GM23338 (cell line): ENCODE measurements around the gene TEKT2. TPM values are rescaled to one million over a fixed set of nuclear protein-coding genes. Genes with fewer than 3 reads are reported as not detected.

Source experiments
- ATAC-seq: fragments of 200-7000 bp; cut with Tn5 transposase; 3 replicates; pipeline ENCODE4 v1.9.1; 2020
- DNase-seq: peaks from one replicate; pipeline ENCODE4 v3.0.0-alpha.2; 2015; ENCODE audit warnings: low spot score
- H2AFZ ChIP-seq: fragments of 200-600 bp; sonication (generic); 2 replicates; pipeline ENCODE4 v1.8.0; 2016; ENCODE audit warnings: antibody characterized with exemption, mild to moderate bottlenecking, moderate library complexity
- H3F3A ChIP-seq: fragments of 200-600 bp; sonication (generic); replicated peaks from 2 replicates; pipeline ENCODE4 v1.8.0; 2017; ENCODE audit warnings: antibody characterized with exemption, mixed run types, low read depth
- H3K27ac ChIP-seq: fragments of 200-600 bp; sonication (generic); 2 replicates; pipeline ENCODE4 v1.6.1; 2016; ENCODE audit warnings: low read depth
- H3K27me3 ChIP-seq: fragments of 200-600 bp; sonication (generic); 2 replicates; pipeline ENCODE4 v1.8.0; 2016; ENCODE audit warnings: mild to moderate bottlenecking, mixed run types, moderate library complexity; ENCODE audit not compliant: insufficient read depth
- H3K36me3 ChIP-seq: fragments of 200-600 bp; sonication (generic); 2 replicates; pipeline ENCODE4 v1.8.0; 2016; ENCODE audit warnings: mild to moderate bottlenecking; ENCODE audit not compliant: insufficient read depth
- H3K4me1 ChIP-seq: fragments of 200-600 bp; sonication (generic); 2 replicates; pipeline ENCODE4 v1.8.0; 2016; ENCODE audit warnings: mild to moderate bottlenecking, moderate library complexity; ENCODE audit not compliant: insufficient read depth
- H3K4me2 ChIP-seq: fragments of 200-600 bp; sonication (generic); 2 replicates; pipeline ENCODE4 v1.7.1; 2017; ENCODE audit warnings: mixed run types
- H3K4me3 ChIP-seq: fragments of 200-600 bp; sonication (generic); 2 replicates; pipeline ENCODE4 v1.6.1; 2016; ENCODE audit warnings: mixed run types
- H3K79me2 ChIP-seq: fragments of 200-600 bp; sonication (generic); replicated peaks from 2 replicates; pipeline ENCODE4 v1.8.0; 2017; ENCODE audit warnings: mild to moderate bottlenecking; ENCODE audit not compliant: insufficient read depth
- H3K9me2 ChIP-seq: fragments of 200-600 bp; sonication (generic); 2 replicates; pipeline ENCODE4 v1.8.0; 2017; ENCODE audit not compliant: insufficient read depth
- H4K20me1 ChIP-seq: fragments of 200-600 bp; sonication (generic); replicated peaks from 2 replicates; pipeline ENCODE4 v1.8.0; 2017; ENCODE audit warnings: mild to moderate bottlenecking; ENCODE audit not compliant: insufficient read depth
- H3K27ac Mint-ChIP-seq: 2 replicates; pipeline ENCODE4 v1.8.0; 2020; ENCODE audit warnings: inconsistent platforms, mild to moderate bottlenecking, moderate library complexity, mixed read lengths
- H3K27me3 Mint-ChIP-seq: 3 replicates; pipeline ENCODE4 v1.8.0; 2022; ENCODE audit warnings: low read depth, mild to moderate bottlenecking, moderate library complexity, mixed read lengths, inconsistent platforms; ENCODE audit not compliant: insufficient read depth, poor library complexity
- H3K36me3 Mint-ChIP-seq: 3 replicates; pipeline ENCODE4 v1.8.0; 2021; ENCODE audit warnings: low read depth, mild to moderate bottlenecking, inconsistent platforms, moderate library complexity, mixed read lengths
- H3K4me1 Mint-ChIP-seq: 3 replicates; pipeline ENCODE4 v1.8.0; 2020; ENCODE audit warnings: mild to moderate bottlenecking, inconsistent platforms, mixed read lengths
- H3K4me3 Mint-ChIP-seq: 3 replicates; pipeline ENCODE4 v1.8.0; 2021; ENCODE audit warnings: moderate library complexity, mild to moderate bottlenecking, inconsistent platforms, mixed read lengths
- H3K9me3 Mint-ChIP-seq: 3 replicates; pipeline ENCODE4 v1.8.0; 2020; ENCODE audit warnings: moderate library complexity, mild to moderate bottlenecking, inconsistent platforms, mixed read lengths
- CREB1 ChIP-seq: fragments of 250-450 bp; sonication (Bioruptor Pico); IDR thresholded peaks from 2 replicates; pipeline ENCODE4 v1.5.0; 2020; ENCODE audit warnings: low read depth, mild to moderate bottlenecking, moderate library complexity
- EZH2 ChIP-seq: fragments of 200-600 bp; sonication (generic); IDR thresholded peaks from one replicate; pipeline ENCODE4 v1.8.0; 2017; ENCODE audit warnings: antibody characterized with exemption, mild to moderate bottlenecking, low read depth; ENCODE audit not compliant: unreplicated experiment
- EZH2phosphoT487 ChIP-seq: fragments of 200-600 bp; sonication (generic); IDR thresholded peaks from one replicate; pipeline ENCODE4 v1.8.1; 2018; ENCODE audit warnings: antibody characterized with exemption; ENCODE audit not compliant: unreplicated experiment
- JUNB ChIP-seq: IDR thresholded peaks from one replicate; pipeline ENCODE4 v1.6.1; 2016; ENCODE audit warnings: antibody characterized with exemption; ENCODE audit not compliant: unreplicated experiment
- NANOG ChIP-seq: IDR thresholded peaks from 2 replicates; pipeline ENCODE4 v1.6.1; 2016; ENCODE audit warnings: antibody characterized with exemption, borderline replicate concordance
- POLR2AphosphoS5 ChIP-seq: IDR thresholded peaks from 2 replicates; pipeline ENCODE4 v1.6.1; 2016; ENCODE audit warnings: antibody characterized with exemption, low read depth
- REST ChIP-seq: IDR thresholded peaks from one replicate; pipeline ENCODE4 v1.6.1; 2018; ENCODE audit warnings: antibody characterized with exemption; ENCODE audit not compliant: unreplicated experiment
- STAT1 ChIP-seq: IDR thresholded peaks from one replicate; pipeline ENCODE4 v1.6.1; 2016; ENCODE audit warnings: antibody characterized with exemption; ENCODE audit not compliant: unreplicated experiment
- ZNF114 ChIP-seq: fragments of 250-450 bp; sonication (Bioruptor Pico); IDR thresholded peaks from 2 replicates; pipeline ENCODE4 v1.5.0; 2020; ENCODE audit warnings: mild to moderate bottlenecking, moderate library complexity
- ZNF331 ChIP-seq: fragments of 250-450 bp; sonication (Bioruptor Pico); IDR thresholded peaks from 2 replicates; pipeline ENCODE4 v1.5.0; 2020; ENCODE audit warnings: low read depth, mild to moderate bottlenecking, moderate library complexity
- polyA plus RNA-seq: library from polyadenylated mRNA; unstranded; fragments of >200 nt; fragmentation: Nextera tagmentation; extraction: Ambion mirVana; gene quantifications from 2 replicates; pipeline ENCODE4 v1.2.1, GENCODE V29; 2016
- total RNA-seq: library from RNA; depleted of rRNA; stranded (reverse); fragments of >200 nt; shearing (Covaris generic); gene quantifications from 2 replicates; pipeline ENCODE4 v1.2.3, GENCODE V29; 2014
- TF ChIP-seq, protein P1 (sequence below): fragments of 250-450 bp; sonication (Bioruptor Pico); IDR thresholded peaks from 2 replicates; pipeline ENCODE4 v1.5.0; 2020; ENCODE audit warnings: mild to moderate bottlenecking, moderate library complexity
- TF ChIP-seq, protein P2 (sequence below), 2 experiments: fragments of 200-600 bp in 1 of 2; sonication (generic) in 1 of 2; conservative IDR thresholded peaks; 2 replicates each; pipeline versions ENCODE4 v1.5.1 to v1.6.1; 2016 to 2017; ENCODE audit warnings: antibody characterized with exemption in 2 of 2, low read depth in 2 of 2, mild to moderate bottlenecking in 2 of 2, moderate library complexity in 1 of 2
- TF ChIP-seq, protein P3 (sequence below): IDR thresholded peaks from 2 replicates; pipeline ENCODE4 v1.6.1; 2016; ENCODE audit warnings: antibody characterized with exemption

Gene TEKT2
- total and polyA plus RNA-seq, 2 experiments from 2014 or later: 0.36 to 0.94 TPM

DNA sequence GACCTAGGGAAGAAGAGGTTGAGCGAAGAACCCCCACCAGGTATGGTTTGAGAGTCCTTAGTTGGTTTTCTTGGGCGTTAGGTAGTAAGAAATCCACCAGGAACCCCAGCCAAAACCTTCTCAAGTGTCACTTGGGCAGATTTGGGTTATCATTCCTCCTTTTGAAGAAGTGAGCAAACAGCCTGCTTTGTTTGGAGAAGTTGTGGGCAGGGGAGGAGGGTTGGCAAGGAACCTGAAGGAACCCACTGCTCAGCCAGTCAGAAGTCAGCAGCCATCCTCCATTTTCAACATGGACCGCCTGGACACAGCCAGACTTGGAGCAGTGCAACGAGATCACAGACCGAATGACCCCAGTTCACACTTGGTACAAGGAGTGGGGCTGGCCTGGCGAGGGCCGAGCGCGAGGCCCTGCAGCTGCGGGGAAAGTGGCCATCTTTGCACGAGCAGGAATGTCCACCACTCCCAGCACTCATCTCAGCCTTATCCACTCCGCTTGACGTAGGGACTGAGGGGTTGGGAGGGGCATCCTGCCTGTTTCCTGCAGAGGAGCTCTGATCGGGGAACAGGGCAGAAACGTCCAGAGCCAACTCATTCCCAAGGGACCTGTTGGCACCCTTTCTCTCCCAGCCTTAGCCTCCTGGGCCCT, 12.0 kb downstream of the TEKT2 start:
- Histone ChIP-seq H3K36me3 (peaks cover 13% of the 10 kb centered on the region; the same call in 1 of the 2 replicates), H3K4me3 (no peak overlapping the region), H3K27ac (no peak overlapping the region), H3K4me2 (no peak overlapping the region), H3K4me1 (peaks cover 6% of the 10 kb centered on the region), H3K79me2 (no peaks in the 10 kb centered on the region), H4K20me1 (no peaks in the 10 kb centered on the region), H2AFZ (no peak overlapping the region), H3K9me2 (no peaks in the 10 kb centered on the region), H3F3A (0 out of 2 replicates have a peak, but pooled peaks cover 16% of the 10 kb centered on the region), H3K27me3 (no peaks in the 10 kb centered on the region)
- ATAC-seq (no peak), DNase-seq (no peak)
- peaks cover 3% of the 10 kb centered on the region for H3K27me3 Mint-ChIP-seq
- H3K4me1 Mint-ChIP-seq: peaks cover 17% of the 10 kb centered on the region
- TF ChIP-seq CREB1 (CRISPR knock-in tag) (no peak), EZH2 (no peak), POLR2AphosphoS5 (no peak), EZH2phosphoT487 (no peak), ZNF331 (CRISPR knock-in tag) (no peak), ZNF114 (no peak), JUNB (no peak), REST (no peak), NANOG (no peak), STAT1 (no peak)
- TF ChIP-seq, protein P1, sequence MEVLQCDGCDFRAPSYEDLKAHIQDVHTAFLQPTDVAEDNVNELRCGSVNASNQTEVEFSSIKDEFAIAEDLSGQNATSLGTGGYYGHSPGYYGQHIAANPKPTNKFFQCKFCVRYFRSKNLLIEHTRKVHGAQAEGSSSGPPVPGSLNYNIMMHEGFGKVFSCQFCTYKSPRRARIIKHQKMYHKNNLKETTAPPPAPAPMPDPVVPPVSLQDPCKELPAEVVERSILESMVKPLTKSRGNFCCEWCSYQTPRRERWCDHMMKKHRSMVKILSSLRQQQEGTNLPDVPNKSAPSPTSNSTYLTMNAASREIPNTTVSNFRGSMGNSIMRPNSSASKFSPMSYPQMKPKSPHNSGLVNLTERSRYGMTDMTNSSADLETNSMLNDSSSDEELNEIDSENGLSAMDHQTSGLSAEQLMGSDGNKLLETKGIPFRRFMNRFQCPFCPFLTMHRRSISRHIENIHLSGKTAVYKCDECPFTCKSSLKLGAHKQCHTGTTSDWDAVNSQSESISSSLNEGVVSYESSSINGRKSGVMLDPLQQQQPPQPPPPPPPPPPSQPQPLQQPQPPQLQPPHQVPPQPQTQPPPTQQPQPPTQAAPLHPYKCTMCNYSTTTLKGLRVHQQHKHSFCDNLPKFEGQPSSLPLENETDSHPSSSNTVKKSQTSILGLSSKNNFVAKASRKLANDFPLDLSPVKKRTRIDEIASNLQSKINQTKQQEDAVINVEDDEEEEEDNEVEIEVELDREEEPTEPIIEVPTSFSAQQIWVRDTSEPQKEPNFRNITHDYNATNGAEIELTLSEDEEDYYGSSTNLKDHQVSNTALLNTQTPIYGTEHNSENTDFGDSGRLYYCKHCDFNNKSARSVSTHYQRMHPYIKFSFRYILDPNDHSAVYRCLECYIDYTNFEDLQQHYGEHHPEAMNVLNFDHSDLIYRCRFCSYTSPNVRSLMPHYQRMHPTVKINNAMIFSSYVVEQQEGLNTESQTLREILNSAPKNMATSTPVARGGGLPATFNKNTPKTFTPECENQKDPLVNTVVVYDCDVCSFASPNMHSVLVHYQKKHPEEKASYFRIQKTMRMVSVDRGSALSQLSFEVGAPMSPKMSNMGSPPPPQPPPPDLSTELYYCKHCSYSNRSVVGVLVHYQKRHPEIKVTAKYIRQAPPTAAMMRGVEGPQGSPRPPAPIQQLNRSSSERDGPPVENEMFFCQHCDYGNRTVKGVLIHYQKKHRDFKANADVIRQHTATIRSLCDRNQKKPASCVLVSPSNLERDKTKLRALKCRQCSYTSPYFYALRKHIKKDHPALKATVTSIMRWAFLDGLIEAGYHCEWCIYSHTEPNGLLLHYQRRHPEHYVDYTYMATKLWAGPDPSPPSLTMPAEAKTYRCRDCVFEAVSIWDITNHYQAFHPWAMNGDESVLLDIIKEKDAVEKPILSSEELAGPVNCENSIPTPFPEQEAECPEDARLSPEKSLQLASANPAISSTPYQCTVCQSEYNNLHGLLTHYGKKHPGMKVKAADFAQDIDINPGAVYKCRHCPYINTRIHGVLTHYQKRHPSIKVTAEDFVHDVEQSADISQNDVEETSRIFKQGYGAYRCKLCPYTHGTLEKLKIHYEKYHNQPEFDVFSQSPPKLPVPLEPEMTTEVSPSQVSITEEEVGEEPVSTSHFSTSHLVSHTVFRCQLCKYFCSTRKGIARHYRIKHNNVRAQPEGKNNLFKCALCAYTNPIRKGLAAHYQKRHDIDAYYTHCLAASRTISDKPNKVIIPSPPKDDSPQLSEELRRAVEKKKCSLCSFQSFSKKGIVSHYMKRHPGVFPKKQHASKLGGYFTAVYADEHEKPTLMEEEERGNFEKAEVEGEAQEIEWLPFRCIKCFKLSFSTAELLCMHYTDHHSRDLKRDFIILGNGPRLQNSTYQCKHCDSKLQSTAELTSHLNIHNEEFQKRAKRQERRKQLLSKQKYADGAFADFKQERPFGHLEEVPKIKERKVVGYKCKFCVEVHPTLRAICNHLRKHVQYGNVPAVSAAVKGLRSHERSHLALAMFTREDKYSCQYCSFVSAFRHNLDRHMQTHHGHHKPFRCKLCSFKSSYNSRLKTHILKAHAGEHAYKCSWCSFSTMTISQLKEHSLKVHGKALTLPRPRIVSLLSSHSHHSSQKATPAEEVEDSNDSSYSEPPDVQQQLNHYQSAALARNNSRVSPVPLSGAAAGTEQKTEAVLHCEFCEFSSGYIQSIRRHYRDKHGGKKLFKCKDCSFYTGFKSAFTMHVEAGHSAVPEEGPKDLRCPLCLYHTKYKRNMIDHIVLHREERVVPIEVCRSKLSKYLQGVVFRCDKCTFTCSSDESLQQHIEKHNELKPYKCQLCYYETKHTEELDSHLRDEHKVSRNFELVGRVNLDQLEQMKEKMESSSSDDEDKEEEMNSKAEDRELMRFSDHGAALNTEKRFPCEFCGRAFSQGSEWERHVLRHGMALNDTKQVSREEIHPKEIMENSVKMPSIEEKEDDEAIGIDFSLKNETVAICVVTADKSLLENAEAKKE: no peak
- TF ChIP-seq, protein P2, sequence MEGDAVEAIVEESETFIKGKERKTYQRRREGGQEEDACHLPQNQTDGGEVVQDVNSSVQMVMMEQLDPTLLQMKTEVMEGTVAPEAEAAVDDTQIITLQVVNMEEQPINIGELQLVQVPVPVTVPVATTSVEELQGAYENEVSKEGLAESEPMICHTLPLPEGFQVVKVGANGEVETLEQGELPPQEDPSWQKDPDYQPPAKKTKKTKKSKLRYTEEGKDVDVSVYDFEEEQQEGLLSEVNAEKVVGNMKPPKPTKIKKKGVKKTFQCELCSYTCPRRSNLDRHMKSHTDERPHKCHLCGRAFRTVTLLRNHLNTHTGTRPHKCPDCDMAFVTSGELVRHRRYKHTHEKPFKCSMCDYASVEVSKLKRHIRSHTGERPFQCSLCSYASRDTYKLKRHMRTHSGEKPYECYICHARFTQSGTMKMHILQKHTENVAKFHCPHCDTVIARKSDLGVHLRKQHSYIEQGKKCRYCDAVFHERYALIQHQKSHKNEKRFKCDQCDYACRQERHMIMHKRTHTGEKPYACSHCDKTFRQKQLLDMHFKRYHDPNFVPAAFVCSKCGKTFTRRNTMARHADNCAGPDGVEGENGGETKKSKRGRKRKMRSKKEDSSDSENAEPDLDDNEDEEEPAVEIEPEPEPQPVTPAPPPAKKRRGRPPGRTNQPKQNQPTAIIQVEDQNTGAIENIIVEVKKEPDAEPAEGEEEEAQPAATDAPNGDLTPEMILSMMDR (conservative IDR thresholded peaks at IDR 0.05; ENCODE audit: low read depth in 2 of 2): no peak
- TF ChIP-seq, protein P3, sequence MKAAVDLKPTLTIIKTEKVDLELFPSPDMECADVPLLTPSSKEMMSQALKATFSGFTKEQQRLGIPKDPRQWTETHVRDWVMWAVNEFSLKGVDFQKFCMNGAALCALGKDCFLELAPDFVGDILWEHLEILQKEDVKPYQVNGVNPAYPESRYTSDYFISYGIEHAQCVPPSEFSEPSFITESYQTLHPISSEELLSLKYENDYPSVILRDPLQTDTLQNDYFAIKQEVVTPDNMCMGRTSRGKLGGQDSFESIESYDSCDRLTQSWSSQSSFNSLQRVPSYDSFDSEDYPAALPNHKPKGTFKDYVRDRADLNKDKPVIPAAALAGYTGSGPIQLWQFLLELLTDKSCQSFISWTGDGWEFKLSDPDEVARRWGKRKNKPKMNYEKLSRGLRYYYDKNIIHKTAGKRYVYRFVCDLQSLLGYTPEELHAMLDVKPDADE: no peak
- no peaks in the 10 kb centered on the region for H3K9me3 Mint-ChIP-seq
- peaks cover 26% of the 10 kb centered on the region for H3K36me3 Mint-ChIP-seq
- H3K4me3 Mint-ChIP-seq: no peak overlapping the region
- no peak overlapping the region for H3K27ac Mint-ChIP-seq
